GM21367 (cell line): ENCODE measurements around the gene GATD1.

Experiments
- ATAC-seq: cut with Tn5 transposase; IDR thresholded peaks from one replicate; pipeline ENCODE4 v1.9.1; 2021; ENCODE audit not compliant: unreplicated experiment

Gene GATD1

DNA sequence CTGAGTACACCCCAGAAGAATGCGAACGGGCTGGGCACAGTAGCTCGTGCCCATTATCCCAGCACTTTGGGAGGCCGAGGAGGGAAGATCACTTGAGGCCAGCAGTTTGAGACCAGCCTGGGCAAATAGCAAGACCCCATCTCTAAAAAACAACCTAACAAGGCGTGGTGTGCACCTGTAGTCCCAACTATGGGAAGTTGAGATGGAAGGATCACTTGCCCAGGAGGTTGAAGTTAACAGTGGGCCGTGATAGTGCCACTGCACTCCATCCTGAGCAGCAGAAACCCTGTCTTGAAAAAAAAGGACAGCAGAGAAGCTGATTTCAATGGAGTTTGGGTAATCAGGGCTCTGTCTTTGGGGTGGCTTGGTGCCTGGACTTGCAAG is 35.8 kb upstream of the GATD1 start:
- no peak for ATAC-seq

GRCh38 chr11:812390-812789 is 35.1 kb upstream of the GATD1 start:
- ATAC-seq, result no peak

DNA sequence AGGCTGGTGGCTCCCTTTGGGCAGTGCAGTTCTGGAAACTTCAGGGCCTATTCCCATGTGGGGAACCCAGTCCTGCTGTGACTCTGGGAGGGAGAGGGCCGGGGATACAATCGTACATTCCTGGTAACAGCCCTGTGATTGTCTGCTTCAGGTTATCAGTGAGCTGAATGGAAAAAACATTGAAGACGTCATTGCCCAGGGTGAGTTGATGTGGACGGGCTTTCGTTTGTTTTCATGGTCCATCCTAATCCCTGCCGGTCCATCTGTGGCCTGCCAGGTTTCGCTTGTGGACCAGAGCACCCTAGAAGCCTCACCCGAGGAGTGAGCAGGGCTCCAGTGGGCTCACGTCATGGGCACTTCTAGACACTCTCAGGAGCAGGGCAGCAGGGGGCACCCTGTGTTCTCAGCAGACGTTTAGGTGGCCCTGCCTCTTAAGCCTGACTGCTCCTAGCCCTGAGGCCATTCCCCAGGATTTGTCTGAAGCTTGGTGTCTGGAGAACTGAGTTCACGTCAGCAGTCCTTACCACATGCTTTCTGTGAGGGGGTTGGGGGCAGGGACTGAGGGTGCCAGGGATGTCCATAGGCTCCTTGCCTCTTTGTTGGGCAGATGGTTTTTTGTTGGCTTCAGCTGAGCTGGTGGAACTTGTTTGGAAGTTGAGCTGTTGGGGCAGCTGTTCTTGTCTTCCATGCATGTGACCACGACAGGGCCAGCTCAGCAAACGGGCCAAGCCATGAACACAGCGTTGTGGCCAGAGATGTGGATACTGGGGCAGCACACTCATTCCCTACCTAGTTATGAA is 34.4 kb upstream of the GATD1 start:
- no peak for ATAC-seq

DNA sequence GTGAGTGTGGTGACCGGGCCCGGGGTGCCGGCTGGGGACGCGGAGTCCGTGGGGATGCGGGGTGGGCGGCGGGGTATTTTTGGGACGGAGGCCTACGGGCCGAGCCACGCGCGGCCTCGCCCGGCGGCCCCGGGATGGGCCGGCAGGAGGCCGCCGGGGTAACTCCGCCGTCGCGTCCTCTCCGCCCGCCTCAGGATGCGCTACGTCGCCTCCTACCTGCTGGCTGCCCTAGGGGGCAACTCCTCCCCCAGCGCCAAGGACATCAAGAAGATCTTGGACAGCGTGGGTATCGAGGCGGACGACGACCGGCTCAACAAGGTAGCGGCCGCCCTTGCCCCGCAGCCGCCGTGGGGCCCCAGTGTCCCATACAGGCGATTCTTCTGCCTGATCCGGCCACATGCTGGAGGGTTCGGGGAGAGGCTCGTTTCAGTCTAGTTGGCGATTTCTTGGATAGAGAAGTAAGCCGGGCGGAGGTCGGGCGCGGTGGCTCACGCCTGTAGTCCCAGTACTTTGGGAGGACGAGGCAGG is 32.8 kb upstream of the GATD1 start:
- ATAC-seq, result no peak

DNA sequence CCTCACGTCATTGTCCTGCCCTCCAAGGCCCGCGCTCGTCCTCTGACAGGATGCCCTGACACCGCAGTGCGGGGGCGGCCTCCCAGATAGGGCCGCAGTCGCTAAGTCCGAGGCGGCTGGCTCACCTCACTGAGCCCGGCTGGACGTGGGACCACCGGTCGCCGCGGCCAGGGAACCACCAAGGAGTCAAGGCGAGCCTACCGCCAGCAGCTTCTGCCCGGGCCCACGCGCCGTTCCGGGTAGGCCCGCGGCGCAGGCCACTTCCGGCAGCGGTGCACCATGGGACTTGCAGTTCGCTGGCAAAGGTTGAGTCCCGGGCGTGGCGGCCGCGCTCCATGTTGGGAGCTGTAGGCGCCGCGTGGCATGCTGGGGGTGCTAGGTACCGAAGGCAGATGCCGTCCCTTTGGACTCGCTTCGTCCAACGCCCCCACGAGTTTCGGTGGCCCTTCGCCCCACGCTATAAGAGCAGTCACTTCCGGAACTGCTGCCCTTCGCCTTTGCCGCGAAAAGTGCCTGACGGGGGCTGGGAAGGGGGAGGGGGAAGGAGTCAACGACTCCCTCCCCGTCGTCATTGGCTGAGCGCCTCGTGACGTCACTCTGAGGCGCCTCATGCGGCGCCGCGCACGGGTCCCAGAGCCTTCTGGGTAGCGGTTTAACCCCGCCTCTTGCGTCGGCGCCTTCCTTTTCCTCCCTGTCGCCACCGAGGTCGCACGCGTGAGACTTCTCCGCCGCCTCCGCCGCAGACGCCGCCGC is 32.2 kb upstream of the GATD1 start, which contains the start of gene RPLP2:
Gene RPLP2, plus strand, starts transcription at position 681 of the 753 bp plus-strand sequence. CDS start 268 bp downstream, outside the sequence.
- ATAC-seq, result peak; percentile 55

GRCh38 chr11:808427-809286 is 31.4 kb upstream of the GATD1 start:
- no peak for ATAC-seq

GRCh38 chr11:804599-804964 is 27.3 kb upstream of the GATD1 start:
- no peak for ATAC-seq

DNA sequence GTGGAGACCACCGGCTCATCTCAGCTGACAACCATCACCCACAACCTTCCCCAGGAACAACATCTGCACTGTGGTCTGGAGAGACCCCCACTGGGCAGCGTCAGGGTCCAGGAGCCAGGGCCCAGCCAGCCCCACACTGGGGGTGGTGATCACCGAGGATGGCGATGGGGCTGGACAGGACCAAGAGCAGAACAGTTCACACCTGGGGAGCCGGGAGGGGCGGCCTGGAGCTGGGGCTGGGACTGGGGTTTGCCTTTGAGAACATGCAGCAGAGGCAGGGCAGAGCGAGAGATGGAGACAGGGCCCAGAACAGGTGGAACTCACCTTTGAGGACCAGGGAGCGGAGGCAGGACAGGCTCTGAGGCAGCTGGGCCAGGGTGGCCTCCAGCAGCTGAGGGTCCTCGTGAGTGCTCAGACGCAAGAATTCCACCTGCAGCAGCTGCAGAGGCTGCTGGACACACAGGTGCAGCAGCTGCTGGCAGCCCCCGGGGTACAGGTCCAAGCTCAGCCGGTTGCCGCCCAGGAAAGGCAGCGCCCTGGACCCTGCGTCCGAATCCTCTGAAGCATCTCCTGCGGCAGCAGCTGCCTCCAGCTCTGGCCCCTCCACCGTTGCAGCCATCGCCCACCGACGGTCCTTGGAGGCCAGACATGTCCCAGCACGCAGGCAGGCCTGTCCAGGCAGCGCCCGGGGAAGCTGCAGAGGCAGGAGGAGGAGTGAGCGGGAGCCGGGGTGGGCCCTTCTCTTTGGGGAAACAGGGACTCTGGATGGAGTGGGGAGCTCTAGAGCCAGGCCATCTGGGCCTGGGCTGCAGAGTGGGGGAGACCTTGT is 26.7 kb upstream of the GATD1 start:
- ATAC-seq, result no peak

GRCh38 chr11:803467-803742 is 26.1 kb upstream of the GATD1 start:
- ATAC-seq, result no peak

DNA sequence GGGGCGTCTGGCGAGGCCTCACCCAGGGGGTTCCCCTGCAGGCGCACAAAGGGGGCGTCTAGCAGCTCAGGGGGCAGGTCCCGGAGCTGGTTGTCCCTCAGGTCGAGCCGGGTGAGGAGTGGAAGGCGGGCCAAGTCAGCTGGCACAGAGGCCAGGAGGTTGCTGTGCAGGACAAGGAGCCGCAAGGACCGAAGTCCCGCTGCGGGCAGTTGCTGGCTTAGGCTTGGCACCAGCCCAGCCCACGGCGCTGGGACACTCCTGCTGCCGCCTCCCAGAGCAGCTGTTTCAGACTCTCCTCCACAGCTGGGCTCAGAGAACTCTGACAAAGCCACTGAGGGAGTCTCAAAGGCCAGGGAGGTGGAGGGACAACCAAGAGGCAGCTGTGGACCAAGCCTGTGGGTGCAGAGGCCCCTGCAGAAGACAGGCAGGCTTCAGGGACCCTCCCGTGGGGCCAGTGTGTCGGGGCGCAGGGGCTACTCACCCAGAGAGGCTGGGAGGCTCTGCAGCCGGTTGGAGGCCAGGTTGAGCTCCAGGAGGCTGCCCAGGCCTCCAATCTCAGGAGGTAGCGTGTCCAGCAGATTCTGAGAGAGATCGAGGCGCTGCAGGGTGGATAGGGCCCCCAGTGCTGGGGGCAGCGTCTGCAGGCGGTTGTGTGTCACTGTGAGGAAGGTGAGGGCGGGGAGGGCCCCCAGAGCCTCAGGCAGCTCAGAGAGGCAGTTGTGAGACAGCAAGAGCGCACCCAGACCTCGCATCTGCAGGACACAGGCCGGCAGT is 25.6 kb upstream of the GATD1 start:
- ATAC-seq, result no peak

- ATAC-seq, result no peak
These were observed 24.8 kb upstream of the GATD1 start for GRCh38 chr11:802018-802617.

DNA sequence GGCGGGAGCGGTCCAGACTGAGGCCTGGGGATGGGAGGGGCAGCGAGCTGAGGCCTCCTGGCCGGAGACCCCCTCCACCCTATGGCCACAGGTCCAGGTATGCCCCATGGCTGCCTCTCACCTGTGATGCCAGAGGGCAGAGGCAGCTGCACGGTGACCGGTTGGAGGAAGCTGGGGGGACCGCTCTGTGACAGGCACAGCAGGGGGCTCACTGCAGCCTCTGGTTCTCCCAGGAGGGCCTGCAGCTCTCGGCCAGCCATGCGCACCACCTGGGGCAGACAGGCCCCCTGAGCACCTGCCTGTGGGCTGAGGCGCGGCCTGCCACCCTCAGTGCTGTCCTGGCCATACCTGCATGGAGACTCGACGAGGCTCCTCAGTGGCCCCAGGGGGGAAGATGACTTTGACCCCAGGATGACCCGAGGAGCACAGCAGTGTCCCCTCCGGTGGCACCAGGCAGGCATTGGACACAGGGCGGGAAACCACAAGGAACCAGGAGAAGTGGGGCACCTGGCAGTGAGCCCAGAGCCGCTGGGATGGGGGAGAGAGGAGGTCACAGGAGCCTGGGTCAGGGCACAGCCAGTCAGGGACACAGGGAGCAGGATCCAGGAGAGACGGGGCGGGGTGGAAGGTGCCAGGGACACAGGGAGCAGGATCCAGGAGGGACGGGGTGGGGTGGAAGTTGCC is 24.0 kb upstream of the GATD1 start:
- no peak for ATAC-seq

DNA sequence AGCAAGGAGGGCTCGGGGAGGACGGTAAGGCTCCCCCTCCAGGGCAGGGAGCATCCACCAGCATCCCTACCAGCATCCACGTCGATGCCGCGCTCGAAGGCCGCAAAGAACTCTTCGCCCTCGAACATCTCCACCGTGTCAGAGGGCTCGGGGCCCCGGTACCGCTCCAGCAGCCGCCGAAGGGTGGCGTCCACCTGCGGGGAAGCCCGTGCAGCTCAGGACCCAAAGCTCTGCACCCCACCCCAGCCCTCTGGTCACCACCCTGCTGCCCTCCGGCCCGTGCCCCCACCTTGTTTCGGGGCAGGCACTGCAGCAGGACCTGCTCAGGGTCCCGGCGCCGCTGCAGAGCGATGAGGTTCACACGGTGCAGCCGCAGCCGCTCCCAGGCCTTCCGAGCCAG is 23.2 kb upstream of the GATD1 start:
- no peak for ATAC-seq

DNA sequence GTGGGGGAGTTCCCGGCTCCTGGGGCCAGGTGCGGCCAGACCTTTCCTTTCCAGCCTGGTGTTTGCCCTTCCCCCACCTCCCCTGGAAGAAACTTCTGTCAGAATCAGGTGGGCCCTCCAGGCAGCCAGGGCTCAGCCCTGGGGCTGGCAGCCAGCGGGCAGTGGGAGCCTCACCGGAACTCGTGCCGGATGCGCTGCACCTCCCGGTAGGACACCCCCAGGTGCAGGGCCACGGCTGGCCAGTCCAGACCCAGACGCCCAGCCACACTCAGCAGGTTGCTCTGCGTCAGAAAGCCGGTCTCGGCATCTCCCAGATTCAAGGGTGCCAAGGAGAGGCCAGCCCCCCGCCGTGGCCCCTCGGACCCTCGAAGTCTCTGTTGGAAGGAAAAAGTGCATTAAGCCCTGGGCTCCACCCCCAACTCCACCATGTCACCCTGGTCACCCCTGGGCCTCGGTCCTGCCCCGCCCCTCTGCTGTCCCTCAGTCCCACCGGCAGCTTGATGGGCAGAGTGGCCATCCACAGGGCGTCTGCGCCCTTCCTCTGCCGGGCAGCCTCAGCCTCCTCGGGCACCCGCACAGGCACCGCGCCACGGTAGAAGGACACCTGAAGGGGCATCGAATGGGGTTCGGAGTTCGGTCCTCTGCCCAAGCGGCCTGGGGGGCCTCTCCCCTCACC is 22.5 kb upstream of the GATD1 start:
- no peak for ATAC-seq

DNA sequence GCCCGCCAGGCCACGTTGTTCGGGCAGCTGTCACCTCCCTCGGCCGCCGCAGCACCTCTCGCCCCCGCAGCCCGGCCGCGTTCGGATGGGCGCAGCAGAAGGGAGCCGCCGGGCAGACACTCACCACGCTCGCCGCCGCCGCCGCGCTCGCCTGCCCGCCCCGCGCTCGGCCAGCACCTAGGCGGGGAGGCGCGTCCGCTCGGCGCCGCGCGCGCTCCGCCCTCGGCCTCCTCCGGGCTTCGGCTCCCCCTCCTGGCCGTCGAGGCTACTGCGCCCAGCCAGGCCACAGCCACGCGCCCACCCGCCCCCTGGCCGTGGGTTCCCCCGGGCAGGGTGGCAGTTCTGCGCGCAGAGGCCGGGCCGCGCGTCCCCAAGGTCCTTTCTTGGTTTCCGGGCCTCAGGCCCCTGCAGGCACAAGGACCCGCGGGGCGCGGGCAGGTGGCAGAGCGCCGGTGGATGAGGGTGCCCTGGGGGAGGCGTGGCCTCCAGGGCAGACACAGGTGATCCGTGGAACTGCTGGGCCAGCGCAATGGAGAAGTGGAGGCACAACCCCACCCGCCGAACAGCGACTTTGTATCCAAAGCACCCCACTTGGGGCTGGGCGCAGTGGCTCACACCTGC is 20.9 kb upstream of the GATD1 start, which contains the start of gene SLC25A22:
Gene SLC25A22, minus strand, starts transcription at position 189 of the 621 bp plus-strand sequence. CDS start 3,275 bp downstream, outside the sequence.
- peak; percentile 43 for ATAC-seq

GRCh38 chr11:797296-798092 is 20.2 kb upstream of the GATD1 start:
- peak; percentile 26 for ATAC-seq
